ENCODE results near the gene MDFIC2. TPM values are rescaled to one million over a fixed set of nuclear protein-coding genes. Genes with fewer than 3 reads are reported as not detected.
"Not testable (repeated sequence)": the region's sequence is repeated elsewhere in the genome, so short reads cannot be mapped to it uniquely, and the experiment has no call there.

The MDFIC2 gene
- total RNA-seq, 1 donor, result not detected

DNA sequence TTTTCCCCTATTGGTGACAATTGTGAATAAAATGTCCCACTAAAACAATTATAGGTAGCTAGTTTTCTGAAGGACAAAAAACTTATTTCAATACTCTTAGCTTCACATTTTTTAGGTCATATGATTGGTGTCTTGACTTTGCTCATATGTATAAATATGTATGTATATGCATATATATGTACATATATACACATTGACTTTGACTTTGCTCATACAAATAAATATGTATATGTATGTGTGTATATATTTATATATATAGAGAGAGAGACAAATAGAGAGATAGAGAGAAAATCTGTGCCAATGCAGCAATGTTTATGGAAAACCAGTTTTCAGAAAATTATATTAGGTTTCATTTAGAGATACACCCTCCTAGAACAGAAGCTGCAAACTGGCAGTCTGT lies 5.7 kb downstream of the MDFIC2 start:
- DNase-seq (ENCODE audit: insufficient read length, low spot score, missing footprints), result no peak
- Histone ChIP-seq H4K20me1 (ENCODE audit: insufficient read depth, low read length) (no peaks in the 10 kb centered on the region), H3K9me3 (ENCODE audit: low read depth, low read length) (no peaks in the 10 kb centered on the region), H3K4me1 (ENCODE audit: insufficient read depth, low read length) (no peaks in the 10 kb centered on the region), H3K4me2 (ENCODE audit: insufficient read depth, low read length) (no peak overlapping the region), H3K27ac (ENCODE audit: low read depth, low read length) (no peak overlapping the region), H2AFZ (ENCODE audit: low read length) (no peak overlapping the region), H3K79me2 (ENCODE audit: insufficient read depth, low read length) (no peaks in the 10 kb centered on the region), H3K27me3 (ENCODE audit: insufficient read depth, low read length) (no peaks in the 10 kb centered on the region), H3K4me3 (ENCODE audit: insufficient read depth, low read length) (no peak overlapping the region), H3K36me3 (ENCODE audit: insufficient read depth, low read length) (no peaks in the 10 kb centered on the region)
- TF ChIP-seq, protein P1, sequence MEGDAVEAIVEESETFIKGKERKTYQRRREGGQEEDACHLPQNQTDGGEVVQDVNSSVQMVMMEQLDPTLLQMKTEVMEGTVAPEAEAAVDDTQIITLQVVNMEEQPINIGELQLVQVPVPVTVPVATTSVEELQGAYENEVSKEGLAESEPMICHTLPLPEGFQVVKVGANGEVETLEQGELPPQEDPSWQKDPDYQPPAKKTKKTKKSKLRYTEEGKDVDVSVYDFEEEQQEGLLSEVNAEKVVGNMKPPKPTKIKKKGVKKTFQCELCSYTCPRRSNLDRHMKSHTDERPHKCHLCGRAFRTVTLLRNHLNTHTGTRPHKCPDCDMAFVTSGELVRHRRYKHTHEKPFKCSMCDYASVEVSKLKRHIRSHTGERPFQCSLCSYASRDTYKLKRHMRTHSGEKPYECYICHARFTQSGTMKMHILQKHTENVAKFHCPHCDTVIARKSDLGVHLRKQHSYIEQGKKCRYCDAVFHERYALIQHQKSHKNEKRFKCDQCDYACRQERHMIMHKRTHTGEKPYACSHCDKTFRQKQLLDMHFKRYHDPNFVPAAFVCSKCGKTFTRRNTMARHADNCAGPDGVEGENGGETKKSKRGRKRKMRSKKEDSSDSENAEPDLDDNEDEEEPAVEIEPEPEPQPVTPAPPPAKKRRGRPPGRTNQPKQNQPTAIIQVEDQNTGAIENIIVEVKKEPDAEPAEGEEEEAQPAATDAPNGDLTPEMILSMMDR (IDR thresholded peaks at IDR 0.05; ENCODE audit: extremely low read depth, low read depth, low read length), result no peak

DNA sequence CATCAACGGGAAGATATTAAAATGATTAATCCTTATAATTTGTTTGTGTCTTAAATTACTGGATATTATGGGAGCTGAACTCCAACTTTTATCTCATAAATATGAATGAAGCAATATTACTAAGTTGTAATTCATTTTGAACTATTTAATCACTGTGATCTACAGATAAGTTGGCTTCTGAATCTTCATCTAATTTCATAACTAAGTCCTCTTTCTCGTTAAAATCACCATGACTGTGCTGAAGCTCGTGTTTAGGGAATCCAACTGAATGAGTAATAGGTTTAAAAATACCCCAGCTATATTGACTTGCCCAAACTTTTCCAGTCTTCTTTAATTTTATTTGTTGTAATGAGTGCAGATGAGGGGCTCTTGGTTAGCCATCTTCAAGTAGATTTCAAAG lies 14.1 kb downstream of the MDFIC2 start:
- Histone ChIP-seq H3K4me2 (ENCODE audit: insufficient read depth, low read length) (no peak overlapping the region), H4K20me1 (ENCODE audit: insufficient read depth, low read length) (no peaks in the 10 kb centered on the region), H3K4me3 (ENCODE audit: insufficient read depth, low read length) (no peak overlapping the region), H3K4me1 (ENCODE audit: insufficient read depth, low read length) (no peaks in the 10 kb centered on the region), H3K27ac (ENCODE audit: low read depth, low read length) (no peak overlapping the region), H3K9me3 (ENCODE audit: low read depth, low read length) (no peaks in the 10 kb centered on the region), H2AFZ (ENCODE audit: low read length) (no peak overlapping the region), H3K79me2 (ENCODE audit: insufficient read depth, low read length) (no peaks in the 10 kb centered on the region), H3K27me3 (ENCODE audit: insufficient read depth, low read length) (no peaks in the 10 kb centered on the region), H3K36me3 (ENCODE audit: insufficient read depth, low read length) (no peaks in the 10 kb centered on the region)
- no peak for DNase-seq (ENCODE audit: insufficient read length, low spot score, missing footprints)
- TF ChIP-seq, protein P1 (IDR thresholded peaks at IDR 0.05; ENCODE audit: extremely low read depth, low read depth, low read length), result no peak

DNA sequence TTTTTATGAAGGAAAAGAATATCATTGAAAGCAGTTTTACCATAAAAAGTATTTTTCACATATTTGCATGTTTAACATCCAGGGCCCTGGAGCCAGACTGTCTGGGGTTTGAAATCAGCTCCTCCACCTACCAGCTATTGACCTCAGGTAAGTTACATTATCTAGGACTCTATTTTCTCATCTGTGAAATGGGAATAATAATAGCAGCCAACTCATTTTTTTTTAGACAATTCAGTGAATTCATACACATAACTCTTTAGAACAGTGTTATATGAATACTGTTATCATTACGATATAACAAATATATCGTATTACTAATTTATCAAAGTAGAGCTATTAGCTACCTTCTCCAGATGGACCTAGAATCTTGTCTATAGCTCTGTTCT lies 21.3 kb downstream of the MDFIC2 start:
- no peak for DNase-seq (ENCODE audit: insufficient read length, low spot score, missing footprints)
- no peak overlapping the region for H3K27ac ChIP-seq (ENCODE audit: low read depth, low read length)
- no peaks in the 10 kb centered on the region for H3K4me1 ChIP-seq (ENCODE audit: insufficient read depth, low read length)
- H3K4me3 ChIP-seq (ENCODE audit: insufficient read depth, low read length), result no peak overlapping the region
- no peaks in the 10 kb centered on the region for H3K27me3 ChIP-seq (ENCODE audit: insufficient read depth, low read length)
- H3K9me3 ChIP-seq (ENCODE audit: low read depth, low read length), result no peaks in the 10 kb centered on the region
- no peak overlapping the region for H3K4me2 ChIP-seq (ENCODE audit: insufficient read depth, low read length)
- TF ChIP-seq, protein P1 (IDR thresholded peaks at IDR 0.05; ENCODE audit: extremely low read depth, low read depth, low read length), result no peak
- H2AFZ ChIP-seq (ENCODE audit: low read length), result no peak overlapping the region
- H3K36me3 ChIP-seq (ENCODE audit: insufficient read depth, low read length), result no peaks in the 10 kb centered on the region
- H4K20me1 ChIP-seq (ENCODE audit: insufficient read depth, low read length), result no peaks in the 10 kb centered on the region
- H3K79me2 ChIP-seq (ENCODE audit: insufficient read depth, low read length), result no peaks in the 10 kb centered on the region

DNA sequence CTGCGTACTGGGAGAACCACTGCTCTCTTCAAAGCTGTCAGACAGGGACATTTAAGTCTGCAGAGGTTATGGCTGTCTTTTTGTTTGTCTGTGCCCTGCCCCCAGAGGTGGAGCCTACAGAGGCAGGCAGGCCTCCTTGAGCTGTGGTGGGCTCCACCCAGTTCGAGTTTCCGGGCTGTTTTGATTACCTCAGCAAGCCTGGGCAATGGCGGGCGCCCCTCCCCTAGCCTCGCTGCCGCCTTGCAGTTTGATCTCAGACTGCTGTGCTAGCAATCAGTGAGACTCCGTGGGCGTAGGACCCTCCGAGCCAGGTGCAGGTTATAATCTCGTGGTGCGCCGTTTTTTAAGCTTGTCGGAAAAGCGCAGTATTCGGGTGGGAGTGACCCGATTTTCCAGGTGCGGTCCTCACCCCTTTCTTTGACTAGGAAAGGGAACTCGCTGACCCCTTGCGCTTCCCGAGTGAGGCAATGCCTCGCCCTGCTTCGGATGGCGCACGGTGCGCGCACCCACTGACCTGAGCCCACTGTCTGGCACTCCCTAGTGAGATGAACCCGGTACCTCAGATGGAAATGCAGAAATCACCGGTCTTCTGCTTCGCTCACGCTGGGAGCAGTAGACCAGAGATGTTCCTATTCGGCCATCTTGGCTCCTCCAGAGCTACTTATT lies 21.9 kb downstream of the MDFIC2 start:
- H4K20me1 ChIP-seq (ENCODE audit: insufficient read depth, low read length); H3K27me3 ChIP-seq (ENCODE audit: insufficient read depth, low read length); H3K4me3 ChIP-seq (ENCODE audit: insufficient read depth, low read length); H2AFZ ChIP-seq (ENCODE audit: low read length); DNase-seq (ENCODE audit: insufficient read length, low spot score, missing footprints); H3K27ac ChIP-seq (ENCODE audit: low read depth, low read length); H3K4me1 ChIP-seq (ENCODE audit: insufficient read depth, low read length); H3K79me2 ChIP-seq (ENCODE audit: insufficient read depth, low read length); H3K9me3 ChIP-seq (ENCODE audit: low read depth, low read length); H3K36me3 ChIP-seq (ENCODE audit: insufficient read depth, low read length); H3K4me2 ChIP-seq (ENCODE audit: insufficient read depth, low read length): not testable (repeated sequence)

Data from osteoblast (primary cell).